ENCODE measurements around the gene PHKB.
"Not testable (repeated sequence)": the region's sequence is repeated elsewhere in the genome, so short reads cannot be mapped to it uniquely, and the experiment has no call there.

The PHKB gene

GRCh38 chr16:47625115-47625567 lies 164.0 kb downstream of the PHKB start:
- no peak for DNase-seq (ENCODE audit: low read depth)

- no peak for DNase-seq (ENCODE audit: low read depth)
Observed at GRCh38 chr16:47626246-47626645, 165.1 kb downstream of the PHKB start.

GRCh38 chr16:47627085-47627639 lies 166.0 kb downstream of the PHKB start:
- no peak for DNase-seq (ENCODE audit: low read depth)

- no peak for DNase-seq (ENCODE audit: low read depth)
Observed at GRCh38 chr16:47627721-47628120, 166.6 kb downstream of the PHKB start.

- DNase-seq (ENCODE audit: low read depth): no peak
Observed at GRCh38 chr16:47631131-47631530, 170.0 kb downstream of the PHKB start.

GRCh38 chr16:47634126-47634525 lies 173.0 kb downstream of the PHKB start:
- no peak for DNase-seq (ENCODE audit: low read depth)

- DNase-seq (ENCODE audit: low read depth): no peak
Observed at GRCh38 chr16:47634727-47635126, 173.6 kb downstream of the PHKB start.

- DNase-seq (ENCODE audit: low read depth): no peak
Observed at GRCh38 chr16:47636501-47637099, 175.5 kb downstream of the PHKB start.

GRCh38 chr16:47638175-47638574 lies 177.0 kb downstream of the PHKB start:
- DNase-seq (ENCODE audit: low read depth): no peak

GRCh38 chr16:47640661-47641060 lies 179.5 kb downstream of the PHKB start:
- DNase-seq (ENCODE audit: low read depth): no peak

GRCh38 chr16:47643323-47644000 lies 182.3 kb downstream of the PHKB start:
- DNase-seq (ENCODE audit: low read depth): peak; percentile 10

GRCh38 chr16:47644166-47644565 lies 183.0 kb downstream of the PHKB start:
- peak; percentile 96 for DNase-seq (ENCODE audit: low read depth)

GRCh38 chr16:47644661-47645060 lies 183.5 kb downstream of the PHKB start:
- DNase-seq (ENCODE audit: low read depth): no peak

- DNase-seq (ENCODE audit: low read depth): no peak
Observed at GRCh38 chr16:47646914-47647313, 185.8 kb downstream of the PHKB start.

- no peak for DNase-seq (ENCODE audit: low read depth)
Observed at GRCh38 chr16:47657032-47657431, 195.9 kb downstream of the PHKB start.

- DNase-seq (ENCODE audit: low read depth): no peak
Observed at GRCh38 chr16:47657977-47658376, 196.8 kb downstream of the PHKB start.

GRCh38 chr16:47660540-47660939 lies 199.4 kb downstream of the PHKB start:
- DNase-seq (ENCODE audit: low read depth): no peak

GRCh38 chr16:47664653-47665325 lies 203.7 kb downstream of the PHKB start:
- no peak for DNase-seq (ENCODE audit: low read depth)

GRCh38 chr16:47666434-47666833 lies 205.3 kb downstream of the PHKB start:
- no peak for DNase-seq (ENCODE audit: low read depth)

- no peak for DNase-seq (ENCODE audit: low read depth)
Observed at GRCh38 chr16:47667956-47668355, 206.8 kb downstream of the PHKB start.

GRCh38 chr16:47672475-47672874 lies 211.3 kb downstream of the PHKB start:
- no peak for DNase-seq (ENCODE audit: low read depth)

- no peak for DNase-seq (ENCODE audit: low read depth)
Observed at GRCh38 chr16:47676635-47677177, 215.6 kb downstream of the PHKB start.

GRCh38 chr16:47681571-47681970 lies 220.4 kb downstream of the PHKB start:
- DNase-seq (ENCODE audit: low read depth): not testable (repeated sequence)
